Kidney (tissue), 14 donors: ENCODE measurements around the gene CHAF1A. TPM values are rescaled to one million over a fixed set of nuclear protein-coding genes. Genes with fewer than 3 reads are reported as not detected.

Experiments used
- DNase-seq, 5 donors: peaks; one replicate each; pipeline ENCODE4 v3.0.0-alpha.2; 2013 to 2020
- FAIRE-seq: peaks from 2 replicates; lab custom pipeline; 2012; peaks lifted over from hg19 to GRCh38; lab: Jason Lieb, UNC
- H3K27ac ChIP-seq, 2 donors: one replicate each; pipeline ENCODE4 v1.7.0; 2013; ENCODE audit warnings: low read depth in 2 of 2, low read length in 2 of 2, inconsistent platforms in 1 of 2
- H3K27me3 ChIP-seq: one replicate; pipeline ENCODE4 v1.7.1; 2013; ENCODE audit warnings: low read length, inconsistent platforms; ENCODE audit not compliant: control insufficient read depth, insufficient read depth
- H3K36me3 ChIP-seq, 3 donors: one replicate each; pipeline versions ENCODE4 v1.7.0 to v1.7.1; 2013; ENCODE audit warnings: low read length in 3 of 3, control low read depth in 1 of 3, inconsistent platforms in 1 of 3; ENCODE audit not compliant: insufficient read depth in 3 of 3, control insufficient read depth in 2 of 3
- H3K4me1 ChIP-seq, 3 donors: one replicate each; pipeline versions ENCODE4 v1.7.0 to v1.7.1; 2013; ENCODE audit warnings: low read length in 3 of 3, inconsistent platforms in 1 of 3, low read depth in 1 of 3; ENCODE audit not compliant: control insufficient read depth in 2 of 3, insufficient read depth in 2 of 3
- H3K4me3 ChIP-seq, 3 donors: one replicate each; pipeline versions ENCODE4 v1.7.0 to v1.8.1; 2013; ENCODE audit warnings: low read length in 3 of 3, control low read depth in 1 of 3, inconsistent platforms in 1 of 3
- H3K9ac ChIP-seq, 3 donors: one replicate each; pipeline versions ENCODE4 v1.7.0 to v1.7.1; 2013; ENCODE audit warnings: low read length in 3 of 3, control low read depth in 1 of 3, inconsistent platforms in 1 of 3
- H3K9me3 ChIP-seq, 3 donors: one replicate each; pipeline versions ENCODE4 v1.7.0 to v1.7.1; 2013; ENCODE audit warnings: low read length in 3 of 3, control low read depth in 1 of 3, inconsistent platforms in 1 of 3; ENCODE audit not compliant: control insufficient read depth in 2 of 3, insufficient read depth in 1 of 3
- CTCF ChIP-seq: IDR thresholded peaks from 3 replicates; pipeline ENCODE4 v1.5.1; 2012; ENCODE audit warnings: mild to moderate bottlenecking, moderate library complexity, borderline replicate concordance; ENCODE audit not compliant: insufficient read depth; ENCODE audit errors: extremely low read depth
- intact Hi-C: fragments of 100-400 bp; cut with DNase I; formaldehyde crosslinking; loops from one replicate; pipeline ENCODE4 v1.11.1; 2022
- polyA plus RNA-seq: library from polyadenylated mRNA; stranded (reverse); fragments of 350-450 nt; fragmentation: Illumina TruSeq; extraction: RNeasy Lipid Tissue Mini Kit (QIAGEN cat#74804); gene quantifications from one replicate; pipeline ENCODE4 v1.2.3, GENCODE V29; 2014; ENCODE audit warnings: low read depth, low replicate concordance; ENCODE audit not compliant: insufficient read depth
- total RNA-seq: library from RNA; stranded (reverse); fragmentation: NEBNext Ultra II Directional; extraction: Animal tissue kit (Norgen Biotek cat#: 25700); gene quantifications from one replicate; pipeline ENCODE4 v1.2.1, GENCODE V29; 2021
- donor health status: control.
- donor health status: control.
- donor health status: control.
- donor health status: control.
- donor health status: control.
- donor health status: DM: yes; HTN: yes; CAD: no.
- donor health status: Normal renal cell carcinoma (clear cell type).

The CHAF1A gene
- total and polyA plus RNA-seq, 2 donors from 2014 or later = 2.7 to 10.0 TPM

GRCh38 chr19:4448147-4448985 lies 45.9 kb downstream of the CHAF1A start:
- Histone ChIP-seq H3K4me3 (no peak overlapping the region), H3K27me3 (no peaks in the 10 kb centered on the region), H3K4me1 (no peaks in the 10 kb centered on the region), H3K9ac (no peak overlapping the region), H3K27ac (no peak overlapping the region), H3K9me3 (no peaks in the 10 kb centered on the region), H3K36me3 (peaks cover 3 to 58% (median 24%) of the 10 kb centered on the region in 3 donors)
- DNase-seq (no peak), FAIRE-seq (no peak)
- intact Hi-C loops = no loop called here
- no peak for TF ChIP-seq CTCF

GRCh38 chr19:4449022-4449638 lies 46.7 kb downstream of the CHAF1A start:
- no peak overlapping the region for H3K9ac ChIP-seq
- no peaks in the 10 kb centered on the region for H3K9me3 ChIP-seq
- peaks cover 3 to 58% (median 25%) of the 10 kb centered on the region in 3 donors for H3K36me3 ChIP-seq
- no peaks in the 10 kb centered on the region for H3K4me1 ChIP-seq
- H3K27ac ChIP-seq = no peak overlapping the region
- no peak overlapping the region for H3K4me3 ChIP-seq
- DNase-seq = no peak
- TF ChIP-seq CTCF = no peak
- FAIRE-seq = no peak
- no peaks in the 10 kb centered on the region for H3K27me3 ChIP-seq
- intact Hi-C loops = no loop called here

GRCh38 chr19:4449639-4450028 lies 47.2 kb downstream of the CHAF1A start:
- DNase-seq = no peak
- Histone ChIP-seq H3K4me1 (no peaks in the 10 kb centered on the region), H3K4me3 (no peak overlapping the region), H3K9ac (no peak overlapping the region), H3K27ac (no peak overlapping the region), H3K27me3 (no peaks in the 10 kb centered on the region), H3K36me3 (peaks cover 3 to 56% (median 25%) of the 10 kb centered on the region in 3 donors), H3K9me3 (no peaks in the 10 kb centered on the region)
- intact Hi-C loops = no loop called here
- no peak for TF ChIP-seq CTCF
- no peak for FAIRE-seq
